OCI-LY1 (cell line): ENCODE results near the gene KIF21A.

ENCODE experiments used
- H2AFZ ChIP-seq: fragments of 200-600 bp; sonication (generic), shearing (Covaris generic); 2 replicates; pipeline ENCODE4 v1.6.0; 2014; ENCODE audit warnings: antibody characterized with exemption, mild to moderate bottlenecking, low read length
- H3F3A ChIP-seq: fragments of 200-600 bp; sonication (generic), shearing (Covaris generic); 2 replicates; pipeline ENCODE4 v1.6.0; 2014; ENCODE audit warnings: mild to moderate bottlenecking, antibody characterized with exemption, low read length, moderate library complexity; ENCODE audit not compliant: insufficient read depth
- H3K27ac ChIP-seq: fragments of 200-600 bp; sonication (generic); 2 replicates; pipeline ENCODE4 v1.5.1; 2014; ENCODE audit warnings: low read length, mixed run types, mild to moderate bottlenecking, low read depth; ENCODE audit not compliant: poor library complexity, severe bottlenecking
- H3K27me3 ChIP-seq: fragments of 200-600 bp; sonication (generic); 2 replicates; pipeline ENCODE4 v1.6.0; 2014; ENCODE audit warnings: antibody characterized with exemption, mild to moderate bottlenecking, low read length, moderate library complexity; ENCODE audit not compliant: insufficient read depth
- H3K36me3 ChIP-seq: fragments of 200-600 bp; sonication (generic); 2 replicates; pipeline ENCODE4 v1.6.1; 2014; ENCODE audit warnings: mild to moderate bottlenecking, antibody characterized with exemption, low read length, moderate library complexity, mixed read lengths; ENCODE audit not compliant: insufficient read depth
- H3K4me1 ChIP-seq: fragments of 200-600 bp; sonication (generic); 2 replicates; pipeline ENCODE4 v1.5.1; 2014; ENCODE audit warnings: mild to moderate bottlenecking, low read length, moderate library complexity; ENCODE audit not compliant: insufficient read depth, severe bottlenecking
- H3K4me2 ChIP-seq: fragments of 200-600 bp; sonication (generic), shearing (Covaris generic); 2 replicates; pipeline ENCODE4 v1.6.1; 2014; ENCODE audit warnings: low read length
- H3K4me3 ChIP-seq: fragments of 200-600 bp; sonication (generic); 2 replicates; pipeline ENCODE4 v1.5.1; 2014; ENCODE audit warnings: low read length, low read depth, mild to moderate bottlenecking, mixed read lengths; ENCODE audit not compliant: poor library complexity, severe bottlenecking
- H3K79me2 ChIP-seq: fragments of 200-600 bp; shearing (Covaris generic); 2 replicates; pipeline ENCODE4 v1.6.1; 2016; ENCODE audit warnings: mixed run types, low read length, mixed read lengths; ENCODE audit not compliant: insufficient read depth
- H3K9ac ChIP-seq: fragments of 200-600 bp; sonication (generic), shearing (Covaris generic); 2 replicates; pipeline ENCODE4 v1.6.1; 2014; ENCODE audit warnings: mild to moderate bottlenecking, low read length, mixed read lengths
- H3K9me2 ChIP-seq: fragments of 200-600 bp; sonication (generic), shearing (Covaris generic); 2 replicates; pipeline ENCODE4 v1.6.1; 2014; ENCODE audit warnings: low read depth, mild to moderate bottlenecking, low read length, mixed read lengths
- H3K9me3 ChIP-seq: fragments of 200-600 bp; shearing (Covaris generic); 2 replicates; pipeline ENCODE4 v1.6.1; 2014; ENCODE audit warnings: low read length, mixed read lengths
- H4K20me1 ChIP-seq: fragments of 200-600 bp; sonication (generic), shearing (Covaris generic); 2 replicates; pipeline ENCODE4 v1.6.0; 2016; ENCODE audit warnings: mild to moderate bottlenecking, low read length; ENCODE audit not compliant: insufficient read depth
- CTCF ChIP-seq: fragments of 200-600 bp; sonication (generic), shearing (Covaris generic); IDR thresholded peaks from 2 replicates; pipeline ENCODE4 v1.5.1; 2017; ENCODE audit warnings: mild to moderate bottlenecking, antibody characterized with exemption, low read length, moderate library complexity, mixed read lengths
- EZH2 ChIP-seq: fragments of 200-600 bp; sonication (generic), shearing (Covaris generic); IDR thresholded peaks from 2 replicates; pipeline ENCODE4 v1.8.0; 2017; ENCODE audit warnings: borderline replicate concordance, mixed run types, mild to moderate bottlenecking, antibody characterized with exemption, low read length, moderate library complexity, mixed read lengths

Gene KIF21A

GRCh38 chr12:39429809-39430208 lies 13.1 kb downstream of the KIF21A start:
- H3K4me2 ChIP-seq: no peak overlapping the region
- no peak overlapping the region for H3K4me3 ChIP-seq
- H3K9ac ChIP-seq: no peak overlapping the region
- peaks cover 7% of the 10 kb centered on the region for H3K4me1 ChIP-seq
- no peaks in the 10 kb centered on the region for H3K9me2 ChIP-seq
- H3K27ac ChIP-seq: no peak overlapping the region
- H2AFZ ChIP-seq: no peak overlapping the region
- H4K20me1 ChIP-seq: no peaks in the 10 kb centered on the region
- peaks cover 11% of the 10 kb centered on the region; the same call in 1 of the 2 replicates for H3K79me2 ChIP-seq
- no peaks in the 10 kb centered on the region; the same call in 1 of the 2 replicates for H3F3A ChIP-seq
- no peaks in the 10 kb centered on the region for H3K27me3 ChIP-seq
- H3K36me3 ChIP-seq: no peaks in the 10 kb centered on the region
- H3K9me3 ChIP-seq: no peaks in the 10 kb centered on the region
- no peak for TF ChIP-seq EZH2
- no peak for TF ChIP-seq CTCF

- Histone ChIP-seq H3K27me3 (no peaks in the 10 kb centered on the region), H3K9me2 (no peaks in the 10 kb centered on the region), H2AFZ (no peak overlapping the region), H3K79me2 (0 out of 2 replicates have a peak, but pooled peaks cover 9% of the 10 kb centered on the region), H3K4me2 (no peak overlapping the region), H3K27ac (no peak overlapping the region), H4K20me1 (no peaks in the 10 kb centered on the region), H3F3A (no peaks in the 10 kb centered on the region; the same call in 1 of the 2 replicates), H3K9me3 (0 out of 2 replicates have a peak, but pooled peaks cover 2% of the 10 kb centered on the region), H3K4me3 (no peak overlapping the region), H3K4me1 (peaks cover 7% of the 10 kb centered on the region), H3K36me3 (no peaks in the 10 kb centered on the region), H3K9ac (no peak overlapping the region)
- TF ChIP-seq CTCF (no peak), EZH2 (no peak)
These were observed 15.5 kb downstream of the KIF21A start for GRCh38 chr12:39427360-39427808.

GRCh38 chr12:39426636-39427240 lies 16.2 kb downstream of the KIF21A start:
- Histone ChIP-seq H3K9me3 (0 out of 2 replicates have a peak, but pooled peaks cover 3% of the 10 kb centered on the region), H3K4me2 (no peak overlapping the region), H3K4me3 (no peak overlapping the region), H3K79me2 (0 out of 2 replicates have a peak, but pooled peaks cover 13% of the 10 kb centered on the region), H2AFZ (no peak overlapping the region), H3K4me1 (peaks cover 7% of the 10 kb centered on the region), H3K27me3 (no peaks in the 10 kb centered on the region), H4K20me1 (no peaks in the 10 kb centered on the region), H3F3A (no peaks in the 10 kb centered on the region; the same call in 1 of the 2 replicates), H3K9ac (no peak overlapping the region), H3K9me2 (no peaks in the 10 kb centered on the region), H3K27ac (no peak overlapping the region), H3K36me3 (no peaks in the 10 kb centered on the region)
- no peak for TF ChIP-seq EZH2
- no peak for TF ChIP-seq CTCF
